ENCODE measurements around the gene PIKFYVE.
"Not testable (repeated sequence)": the region's sequence is repeated elsewhere in the genome, so short reads cannot be mapped to it uniquely, and the experiment has no call there.

The PIKFYVE gene

GRCh38 chr2:208254871-208255556, 11.0 kb upstream of the PIKFYVE start, which contains the start of gene IDH1:
Gene IDH1 (minus strand): TSS chr2:208255071. CDS start chr2:208251551, 3,520 bp downstream.
- no peak for FAIRE-seq

GRCh38 chr2:208255557-208256106, 10.4 kb upstream of the PIKFYVE start:
- no peak for FAIRE-seq

GRCh38 chr2:208256192-208256782, 9.8 kb upstream of the PIKFYVE start:
- no peak for FAIRE-seq

GRCh38 chr2:208256849-208257813, 8.9 kb upstream of the PIKFYVE start:
- FAIRE-seq: not testable (repeated sequence)

GRCh38 chr2:208265371-208265800, 669 bp upstream of the PIKFYVE start:
- no peak for FAIRE-seq

- FAIRE-seq: no peak
Observed at GRCh38 chr2:208266553-208266893, 468 bp downstream of the PIKFYVE start.

- FAIRE-seq: no peak
Observed at GRCh38 chr2:208266936-208267335, 881 bp downstream of the PIKFYVE start.

GRCh38 chr2:208267526-208267925, 1.5 kb downstream of the PIKFYVE start:
- FAIRE-seq: not testable (repeated sequence)

GRCh38 chr2:208268156-208268952, 2.3 kb downstream of the PIKFYVE start:
- FAIRE-seq: no peak

GRCh38 chr2:208269091-208269490, 3.0 kb downstream of the PIKFYVE start:
- no peak for FAIRE-seq

GRCh38 chr2:208274748-208275147, 8.7 kb downstream of the PIKFYVE start:
- FAIRE-seq: no peak

GRCh38 chr2:208278549-208278948, 12.5 kb downstream of the PIKFYVE start:
- FAIRE-seq: no peak

- no peak for FAIRE-seq
Observed at GRCh38 chr2:208279236-208279635, 13.2 kb downstream of the PIKFYVE start.

GRCh38 chr2:208280234-208280633, 14.2 kb downstream of the PIKFYVE start:
- FAIRE-seq: no peak

- no peak for FAIRE-seq
Observed at GRCh38 chr2:208280933-208281332, 14.9 kb downstream of the PIKFYVE start.

- no peak for FAIRE-seq
Observed at GRCh38 chr2:208285853-208286252, 19.8 kb downstream of the PIKFYVE start.

- FAIRE-seq: no peak
Observed at GRCh38 chr2:208294482-208295024, 28.5 kb downstream of the PIKFYVE start.

- no peak for FAIRE-seq
Observed at GRCh38 chr2:208295834-208296233, 29.8 kb downstream of the PIKFYVE start.

GRCh38 chr2:208296610-208297009, 30.6 kb downstream of the PIKFYVE start:
- FAIRE-seq: no peak

- FAIRE-seq: no peak
Observed at GRCh38 chr2:208297961-208298360, 31.9 kb downstream of the PIKFYVE start.

- FAIRE-seq: no peak
Observed at GRCh38 chr2:208300847-208301618, 35.0 kb downstream of the PIKFYVE start.

Data from TTC549 (cell line).